GM12878 (cell line): ENCODE data around the gene FN1. TPM values are rescaled to one million over a fixed set of nuclear protein-coding genes. Genes with fewer than 3 reads are reported as not detected.

ENCODE experiments used
- ATAC-seq: fragments of 200-7000 bp; cut with Tn5 transposase; 3 replicates; pipeline ENCODE4 v1.9.1; 2020; ENCODE audit warnings: mild to moderate bottlenecking, moderate library complexity
- BruUV-seq: library from RNA; stranded (reverse); fragments of 400-500 nt; replicated peaks from 2 replicates; lab custom pipeline; 2021; lab: Mats Ljungman, UMichigan
- CTCF ChIA-PET: fragments of 300-600 bp; sonication (Branson Sonifier 250); formaldehyde crosslinking; extraction: SDS; loops from one replicate; lab custom pipeline; 2021; ENCODE audit warnings: inconsistent platforms; lab: Yijun Ruan, JAX
- POLR2A ChIA-PET: fragments of 350-600 bp; formaldehyde crosslinking; extraction: SDS; loops from one replicate; lab custom pipeline; 2021; ENCODE audit warnings: inconsistent platforms; lab: Charles Lee
- RAD21 ChIA-PET: fragments of 300-600 bp; sonication (Branson Sonifier 250); formaldehyde crosslinking; loops from one replicate; lab custom pipeline; 2023; ENCODE audit warnings: antibody characterized with exemption; ENCODE audit not compliant: unreplicated experiment; lab: Charles Lee
- SMC1A ChIA-PET: fragments of 300-600 bp; sonication (Branson Sonifier 250); formaldehyde crosslinking; loops from one replicate; lab custom pipeline; 2023; ENCODE audit not compliant: unreplicated experiment, uncharacterized antibody; lab: Charles Lee
- DNase-seq: peaks from one replicate; pipeline ENCODE4 v3.0.0-alpha.2; 2011; ENCODE audit warnings: low read depth, low spot score
- FAIRE-seq: peaks from 3 replicates; lab custom pipeline; 2011; peaks lifted over from hg19 to GRCh38; lab: Jason Lieb, UNC
- H2AFZ ChIP-seq: 2 replicates; pipeline ENCODE4 v1.6.0; 2011; ENCODE audit warnings: low read depth, low read length, control low read depth; ENCODE audit not compliant: control insufficient read depth
- H3K27ac ChIP-seq: 2 replicates; pipeline ENCODE4 v1.5.1; 2011; ENCODE audit warnings: control low read depth; ENCODE audit not compliant: control insufficient read depth, insufficient read depth
- H3K27me3 ChIP-seq, 2 experiments: replicated peaks in 1 of 2; 2 replicates each; pipeline versions ENCODE4 v1.6.0 to v1.6.1; 2011; ENCODE audit warnings: low read length in 1 of 2; ENCODE audit not compliant: control insufficient read depth in 2 of 2, insufficient read depth in 2 of 2
- H3K36me3 ChIP-seq, 2 experiments: 2 replicates each; pipeline ENCODE4 v1.5.1; 2011; ENCODE audit warnings: low read length in 1 of 2; ENCODE audit not compliant: control insufficient read depth in 2 of 2, insufficient read depth in 2 of 2
- H3K4me1 ChIP-seq: 2 replicates; pipeline ENCODE4 v1.6.1; 2011; ENCODE audit warnings: mild to moderate bottlenecking, low read length, moderate library complexity, mixed read lengths; ENCODE audit not compliant: control insufficient read depth, insufficient read depth
- H3K4me2 ChIP-seq: 2 replicates; pipeline ENCODE4 v1.6.0; 2011; ENCODE audit warnings: control low read depth; ENCODE audit not compliant: control insufficient read depth, insufficient read depth
- H3K4me3 ChIP-seq: fragments of 200-600 bp; sonication (generic); 2 replicates; pipeline ENCODE4 v1.5.1; 2016
- H3K79me2 ChIP-seq: 2 replicates; pipeline ENCODE4 v1.6.0; 2011; ENCODE audit warnings: low read length; ENCODE audit not compliant: control insufficient read depth, insufficient read depth
- H3K9ac ChIP-seq: 2 replicates; pipeline ENCODE4 v1.8.0; 2011; ENCODE audit warnings: low read length, control low read depth, mixed read lengths; ENCODE audit not compliant: control insufficient read depth, insufficient read depth
- H3K9me3 ChIP-seq: replicated peaks from 3 replicates; pipeline ENCODE4 v1.5.1; 2011; ENCODE audit warnings: mild to moderate bottlenecking, low read length; ENCODE audit not compliant: control insufficient read depth, insufficient read depth
- H4K20me1 ChIP-seq: 2 replicates; pipeline ENCODE4 v1.6.0; 2011; ENCODE audit not compliant: control insufficient read depth, insufficient read depth
- BCL11A ChIP-seq: IDR thresholded peaks from 2 replicates; pipeline ENCODE4 v1.6.1; 2011; ENCODE audit warnings: low read depth, low read length
- BRCA1 ChIP-seq: IDR thresholded peaks from 2 replicates; pipeline ENCODE4 v1.6.1; 2011; ENCODE audit warnings: low read depth, low read length, improper control_type of control experiment
- CREM ChIP-seq: IDR thresholded peaks from 2 replicates; pipeline ENCODE4 v1.6.1; 2014; ENCODE audit warnings: antibody characterized with exemption, low read depth
- HCFC1 ChIP-seq: fragments of 150-350 bp; IDR thresholded peaks from 2 replicates; pipeline ENCODE4 v1.6.1; 2014; ENCODE audit warnings: low read length
- IKZF2 ChIP-seq, 2 experiments: fragments of 450-650 bp; IDR thresholded peaks; 2 replicates each; pipeline ENCODE4 v1.6.1; 2017; ENCODE audit warnings: mild to moderate bottlenecking in 2 of 2, moderate library complexity in 2 of 2
- MTA2 ChIP-seq: fragments of 450-650 bp; IDR thresholded peaks from 2 replicates; pipeline ENCODE4 v1.6.1; 2016; ENCODE audit warnings: low read depth, mild to moderate bottlenecking, moderate library complexity
- MXI1 ChIP-seq: fragments of 150-350 bp; IDR thresholded peaks from 2 replicates; pipeline ENCODE4 v1.6.1; 2011; ENCODE audit warnings: low read depth, mild to moderate bottlenecking, inconsistent platforms, low read length, improper control_type of control experiment
- NBN ChIP-seq: fragments of 450-650 bp; IDR thresholded peaks from 2 replicates; pipeline ENCODE4 v1.6.1; 2016
- RBBP5 ChIP-seq: fragments of 200-600 bp; sonication (generic); conservative IDR thresholded peaks from 2 replicates; pipeline ENCODE4 v1.6.1; 2016
- SIN3A ChIP-seq: IDR thresholded peaks from 2 replicates; pipeline ENCODE4 v1.6.1; 2012; ENCODE audit warnings: low read depth, low read length, improper control_type of control experiment
- SIX5 ChIP-seq: IDR thresholded peaks from 2 replicates; pipeline ENCODE4 v1.6.1; 2011; ENCODE audit warnings: mild to moderate bottlenecking, low read depth, low read length, moderate library complexity; ENCODE audit not compliant: severe bottlenecking
- SMAD1 ChIP-seq: fragments of 450-650 bp; IDR thresholded peaks from 2 replicates; pipeline ENCODE4 v1.6.1; 2018; ENCODE audit warnings: mild to moderate bottlenecking, low read depth; ENCODE audit not compliant: partially characterized antibody
- TARDBP ChIP-seq: IDR thresholded peaks from 2 replicates; pipeline ENCODE4 v1.6.1; 2016; ENCODE audit warnings: borderline replicate concordance
- TBL1XR1 ChIP-seq: IDR thresholded peaks from 2 replicates; pipeline ENCODE4 v1.6.1; 2012; ENCODE audit warnings: low read depth, low read length, improper control_type of control experiment
- ZBTB4 ChIP-seq: fragments of 450-650 bp; formaldehyde crosslinking; IDR thresholded peaks from 2 replicates; pipeline ENCODE4 v1.4.0; 2022; ENCODE audit warnings: mild to moderate bottlenecking, moderate library complexity
- WGBS: methylation state at CpG from one replicate; pipeline ENCODE4 v1.1.6; 2016; ENCODE audit warnings: low lambda C conversion rate; ENCODE audit not compliant: insufficient replicate concordance, insufficient coverage; ENCODE audit errors: missing lambda C conversion rate; 5-methylcytosine and 5-hydroxymethylcytosine counted together
- in situ Hi-C: fragments of 300-500 bp; cut with MboI; formaldehyde crosslinking; loops from 9 replicates; pipeline ENCODE4 v1.14.3; 2018; ENCODE audit warnings: mixed read lengths
- intact Hi-C: fragments of 100-400 bp; cut with micrococcal nuclease; formaldehyde crosslinking; loops from one replicate; pipeline ENCODE4 v1.14.2; 2022; ENCODE audit not compliant: unreplicated experiment
- polyA plus RNA-seq, 11 experiments: library from polyadenylated mRNA; depleted of rRNA in 4 of 11; unstranded in 6 of 11; stranded (reverse) in 5 of 11; fragments of >200 nt; fragmentation: Nextera tagmentation in 4 of 11; fragmentation: Illumina TruSeq in 1 of 11; extraction: Ambion mirVana in 4 of 11; extraction: Trizol in 1 of 11; gene quantifications; 1 replicate in 1 of 11; 2 replicates in 10 of 11; pipeline versions ENCODE4 v1.2.1 to v1.2.3, GENCODE V29; 2011 to 2016; ENCODE audit warnings: inconsistent platforms in 2 of 11, missing spikeins in 2 of 11, low read depth in 1 of 11
- total RNA-seq, 4 experiments: library from RNA; depleted of rRNA in 3 of 4; stranded (reverse); fragments of >200 nt in 3 of 4; fragmentation: Illumina TruSeq in 1 of 4; extraction: Trizol in 1 of 4; gene quantifications; 2 replicates each; pipeline versions ENCODE4 v1.2.1 to v1.2.3, GENCODE V29; 2013 to 2021
- TF ChIP-seq, protein P1 (sequence below): IDR thresholded peaks from 2 replicates; pipeline ENCODE4 v1.6.1; 2012; ENCODE audit warnings: low read depth, low read length, improper control_type of control experiment
- TF ChIP-seq, protein P2 (sequence below): fragments of 450-650 bp; IDR thresholded peaks from 2 replicates; pipeline ENCODE4 v1.6.1; 2017; ENCODE audit warnings: low read depth, mild to moderate bottlenecking, moderate library complexity

The FN1 gene
- total and polyA plus RNA-seq, 10 of the 15 experiments (the other 5 are each of a cell fraction or from before 2014, with no cell fraction given): 0.60 to 9.4 (median 1.5) TPM

DNA sequence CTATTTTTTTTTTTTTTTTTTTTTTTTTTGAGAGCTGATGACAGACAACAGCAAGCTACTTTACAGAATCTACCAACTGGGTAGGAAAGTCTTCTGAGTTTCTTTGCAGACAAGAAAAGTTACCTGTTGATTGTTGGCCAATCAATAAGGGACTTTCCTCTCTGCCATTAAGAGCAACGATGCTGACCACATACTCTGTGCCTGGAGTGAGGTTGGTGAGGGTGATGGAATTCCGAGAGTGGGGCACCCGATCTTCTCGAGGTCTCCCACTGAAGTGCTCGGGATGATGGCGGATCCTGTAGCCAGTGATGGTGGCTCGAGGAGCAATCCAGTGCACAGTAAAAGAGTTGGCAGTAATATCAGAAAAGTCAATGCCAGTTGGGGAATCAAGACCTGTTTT, 49.3 kb downstream of the FN1 start:
- ChIA-PET RAD21 (no interaction called here), POLR2A (no interaction called here), CTCF (no interaction called here), SMC1A (interaction anchor here (1.5 kb wide), 1 partner anchor 16 kb away, joined by 5 read pairs; no protein-coding TSS in a partner anchor)
- Histone ChIP-seq H2AFZ (no peak overlapping the region), H3K36me3 (no peaks in the 10 kb centered on the region), H4K20me1 (no peaks in the 10 kb centered on the region), H3K9ac (no peak overlapping the region), H3K4me3 (no peak overlapping the region), H3K27me3 (no peaks in the 10 kb centered on the region), H3K4me1 (no peaks in the 10 kb centered on the region), H3K4me2 (no peak overlapping the region), H3K27ac (no peak overlapping the region), H3K9me3 (no peaks in the 10 kb centered on the region), H3K79me2 (no peaks in the 10 kb centered on the region)
- BruUV-seq: no TSS peak
- whole genome bisulfite sequencing: 86% methylated on average over 7 of the region's 7 CpGs
- in situ Hi-C loops (no loop called here), intact Hi-C loops (no loop called here)
- ATAC-seq (no peak), FAIRE-seq (no peak), DNase-seq (no peak)
- TF ChIP-seq HCFC1 (no peak), SIX5 (no peak), BCL11A (no peak), CREM (no peak), SIN3A (no peak), MTA2 (no peak), MXI1 (no peak), ZBTB4 (CRISPR knock-in tag) (no peak), IKZF2 (IDR thresholded peaks at IDR 0.05) (no peak), RBBP5 (no peak), TARDBP (no peak), TBL1XR1 (no peak), NBN (no peak), SMAD1 (no peak), BRCA1 (no peak)
- TF ChIP-seq, protein P1, sequence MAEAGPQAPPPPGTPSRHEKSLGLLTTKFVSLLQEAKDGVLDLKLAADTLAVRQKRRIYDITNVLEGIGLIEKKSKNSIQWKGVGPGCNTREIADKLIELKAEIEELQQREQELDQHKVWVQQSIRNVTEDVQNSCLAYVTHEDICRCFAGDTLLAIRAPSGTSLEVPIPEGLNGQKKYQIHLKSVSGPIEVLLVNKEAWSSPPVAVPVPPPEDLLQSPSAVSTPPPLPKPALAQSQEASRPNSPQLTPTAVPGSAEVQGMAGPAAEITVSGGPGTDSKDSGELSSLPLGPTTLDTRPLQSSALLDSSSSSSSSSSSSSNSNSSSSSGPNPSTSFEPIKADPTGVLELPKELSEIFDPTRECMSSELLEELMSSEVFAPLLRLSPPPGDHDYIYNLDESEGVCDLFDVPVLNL: no peak
- TF ChIP-seq, protein P2, sequence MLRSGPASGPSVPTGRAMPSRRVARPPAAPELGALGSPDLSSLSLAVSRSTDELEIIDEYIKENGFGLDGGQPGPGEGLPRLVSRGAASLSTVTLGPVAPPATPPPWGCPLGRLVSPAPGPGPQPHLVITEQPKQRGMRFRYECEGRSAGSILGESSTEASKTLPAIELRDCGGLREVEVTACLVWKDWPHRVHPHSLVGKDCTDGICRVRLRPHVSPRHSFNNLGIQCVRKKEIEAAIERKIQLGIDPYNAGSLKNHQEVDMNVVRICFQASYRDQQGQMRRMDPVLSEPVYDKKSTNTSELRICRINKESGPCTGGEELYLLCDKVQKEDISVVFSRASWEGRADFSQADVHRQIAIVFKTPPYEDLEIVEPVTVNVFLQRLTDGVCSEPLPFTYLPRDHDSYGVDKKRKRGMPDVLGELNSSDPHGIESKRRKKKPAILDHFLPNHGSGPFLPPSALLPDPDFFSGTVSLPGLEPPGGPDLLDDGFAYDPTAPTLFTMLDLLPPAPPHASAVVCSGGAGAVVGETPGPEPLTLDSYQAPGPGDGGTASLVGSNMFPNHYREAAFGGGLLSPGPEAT: no peak
